Coronary artery (tissue), 2 donors: ENCODE data around the gene SRPK1.

Experiments used
- DNase-seq: peaks from one replicate; pipeline ENCODE4 v3.0.0-alpha.2; 2017; ENCODE audit warnings: low spot score
- H3K27ac ChIP-seq, 2 donors: fragments of 200-600 bp; sonication (generic); one replicate each; pipeline ENCODE4 v1.5.1; 2016 to 2019
- H3K4me3 ChIP-seq: fragments of 200-600 bp; sonication (generic); 2 replicates; pipeline ENCODE4 v1.5.1; 2016; ENCODE audit warnings: mild to moderate bottlenecking, moderate library complexity
- TF ChIP-seq, protein P1 (sequence below): fragments of 200-600 bp; sonication (generic); IDR thresholded peaks from one replicate; pipeline ENCODE4 v1.5.1; 2019; ENCODE audit warnings: antibody characterized with exemption

Gene SRPK1

DNA sequence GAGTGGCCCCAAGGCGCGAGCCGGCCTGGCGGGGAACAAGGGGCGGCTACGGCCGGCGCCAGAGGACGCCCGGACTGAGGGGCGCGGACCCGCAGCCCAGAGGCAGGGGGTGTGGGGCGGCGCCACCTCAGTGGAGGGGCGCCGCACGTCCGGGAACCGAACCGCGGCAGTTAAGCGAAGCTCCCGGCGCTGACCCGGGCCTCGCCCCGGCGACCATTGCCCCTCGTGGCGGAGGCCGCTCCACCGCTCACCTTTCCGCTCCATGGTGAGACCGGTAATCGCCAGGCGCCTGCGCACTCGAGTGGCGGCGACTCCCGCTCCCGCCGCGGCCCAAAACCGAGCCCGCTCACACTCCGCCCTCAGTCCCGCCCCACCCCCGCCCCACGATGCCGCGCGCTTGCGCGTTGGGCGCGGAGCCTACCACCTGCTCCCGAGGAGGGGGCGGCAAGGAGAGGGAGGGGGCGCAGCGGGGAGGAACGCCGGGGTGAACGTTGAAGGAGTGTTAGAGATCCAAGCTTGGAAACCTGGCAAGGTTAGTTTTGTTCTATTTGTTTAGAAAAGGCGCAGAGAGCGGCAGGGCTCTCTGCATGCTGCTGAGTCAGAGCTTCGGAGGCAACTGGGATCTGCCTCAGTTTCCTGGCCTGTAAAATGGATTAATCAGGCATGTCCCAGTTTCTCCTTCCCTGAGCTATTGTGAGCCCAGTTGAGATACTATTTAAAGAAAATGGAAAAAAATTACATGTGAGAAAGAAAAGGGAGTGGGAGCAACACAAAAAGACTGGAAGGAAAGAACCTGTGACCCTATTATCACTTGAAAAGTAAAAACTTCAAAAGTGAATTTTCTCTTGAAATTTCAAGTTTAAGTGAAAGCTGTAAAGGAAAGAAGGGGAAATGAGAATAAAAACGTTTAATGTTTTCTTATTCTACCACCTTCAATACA is at the start of gene SRPK1:
TSS of gene SRPK1 (minus strand) at position 306 of the 940 bp plus-strand sequence. CDS start at position 264, 42 bp downstream.
- peak; percentile 88 for DNase-seq
- Histone ChIP-seq H3K4me3 (peak within 1 kb of the TSS; percentile 97), H3K27ac (peak within 1 kb of the TSS; percentile 65 to 80)
- TF ChIP-seq, protein P1, sequence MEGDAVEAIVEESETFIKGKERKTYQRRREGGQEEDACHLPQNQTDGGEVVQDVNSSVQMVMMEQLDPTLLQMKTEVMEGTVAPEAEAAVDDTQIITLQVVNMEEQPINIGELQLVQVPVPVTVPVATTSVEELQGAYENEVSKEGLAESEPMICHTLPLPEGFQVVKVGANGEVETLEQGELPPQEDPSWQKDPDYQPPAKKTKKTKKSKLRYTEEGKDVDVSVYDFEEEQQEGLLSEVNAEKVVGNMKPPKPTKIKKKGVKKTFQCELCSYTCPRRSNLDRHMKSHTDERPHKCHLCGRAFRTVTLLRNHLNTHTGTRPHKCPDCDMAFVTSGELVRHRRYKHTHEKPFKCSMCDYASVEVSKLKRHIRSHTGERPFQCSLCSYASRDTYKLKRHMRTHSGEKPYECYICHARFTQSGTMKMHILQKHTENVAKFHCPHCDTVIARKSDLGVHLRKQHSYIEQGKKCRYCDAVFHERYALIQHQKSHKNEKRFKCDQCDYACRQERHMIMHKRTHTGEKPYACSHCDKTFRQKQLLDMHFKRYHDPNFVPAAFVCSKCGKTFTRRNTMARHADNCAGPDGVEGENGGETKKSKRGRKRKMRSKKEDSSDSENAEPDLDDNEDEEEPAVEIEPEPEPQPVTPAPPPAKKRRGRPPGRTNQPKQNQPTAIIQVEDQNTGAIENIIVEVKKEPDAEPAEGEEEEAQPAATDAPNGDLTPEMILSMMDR: no peak

DNA sequence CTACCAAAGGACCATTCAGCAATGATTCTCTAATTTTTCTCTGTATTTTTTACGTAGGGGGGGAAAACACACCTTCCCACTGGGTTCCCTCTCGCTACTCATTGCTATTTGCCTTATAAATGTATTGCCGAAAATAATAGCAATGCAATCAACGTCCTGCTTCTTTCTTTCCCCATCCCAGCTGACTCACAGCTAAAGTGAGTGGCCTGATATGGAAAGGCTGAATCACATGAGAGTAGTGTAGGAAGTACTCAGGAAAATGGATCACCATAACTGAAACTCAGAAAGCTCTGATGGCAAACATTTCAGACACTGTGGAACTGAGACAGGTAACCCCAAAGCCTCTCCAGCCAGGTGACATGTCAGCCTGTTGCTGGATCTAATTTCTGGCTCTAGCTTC is 49.3 kb upstream of the SRPK1 start:
- no peak for DNase-seq
- no peak overlapping the region for H3K4me3 ChIP-seq
- TF ChIP-seq, protein P1: no peak
- H3K27ac ChIP-seq: no peak overlapping the region

DNA sequence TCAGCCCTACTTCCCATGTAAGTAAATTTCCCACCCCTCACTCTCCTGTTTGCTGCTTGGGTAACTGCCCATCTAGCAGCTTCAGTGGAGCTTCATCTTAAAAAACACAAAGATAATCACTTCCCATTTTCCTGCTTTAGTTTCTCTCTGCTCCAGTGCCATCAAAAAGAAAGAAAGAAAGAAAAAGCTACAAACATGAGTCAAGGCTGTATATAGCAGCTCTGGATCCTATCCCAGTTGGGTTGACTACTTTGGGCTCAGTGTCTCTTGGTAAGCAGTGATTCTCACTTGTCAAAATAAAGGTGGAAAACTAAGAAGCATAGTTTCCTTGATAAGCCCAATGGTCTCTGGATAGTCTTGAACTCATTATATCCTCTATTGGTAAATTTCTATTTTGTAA is 48.7 kb upstream of the SRPK1 start:
- no peak for DNase-seq
- TF ChIP-seq, protein P1: no peak
- Histone ChIP-seq H3K27ac (no peak overlapping the region), H3K4me3 (no peak overlapping the region)

DNA sequence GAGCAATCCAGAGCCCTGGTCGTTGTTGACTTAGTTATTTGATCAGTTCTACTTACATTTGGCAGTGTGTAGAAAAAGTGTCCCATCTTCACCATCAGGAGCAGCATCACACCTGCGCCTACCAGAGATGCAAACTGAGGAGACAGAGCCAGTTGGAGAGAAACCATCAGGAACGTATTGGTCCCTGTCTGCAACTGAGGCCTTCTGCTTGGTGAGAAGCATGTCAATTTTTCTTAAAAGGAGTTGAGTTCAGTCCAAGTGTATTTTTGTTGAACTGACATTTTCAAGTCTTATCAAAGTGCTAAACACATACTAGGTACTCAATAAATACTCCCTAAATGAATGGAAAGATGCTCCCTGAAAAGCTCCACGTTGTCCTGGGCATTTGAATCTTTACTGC is 47.9 kb upstream of the SRPK1 start:
- no peak overlapping the region for H3K4me3 ChIP-seq
- no peak for DNase-seq
- TF ChIP-seq, protein P1: no peak

DNA sequence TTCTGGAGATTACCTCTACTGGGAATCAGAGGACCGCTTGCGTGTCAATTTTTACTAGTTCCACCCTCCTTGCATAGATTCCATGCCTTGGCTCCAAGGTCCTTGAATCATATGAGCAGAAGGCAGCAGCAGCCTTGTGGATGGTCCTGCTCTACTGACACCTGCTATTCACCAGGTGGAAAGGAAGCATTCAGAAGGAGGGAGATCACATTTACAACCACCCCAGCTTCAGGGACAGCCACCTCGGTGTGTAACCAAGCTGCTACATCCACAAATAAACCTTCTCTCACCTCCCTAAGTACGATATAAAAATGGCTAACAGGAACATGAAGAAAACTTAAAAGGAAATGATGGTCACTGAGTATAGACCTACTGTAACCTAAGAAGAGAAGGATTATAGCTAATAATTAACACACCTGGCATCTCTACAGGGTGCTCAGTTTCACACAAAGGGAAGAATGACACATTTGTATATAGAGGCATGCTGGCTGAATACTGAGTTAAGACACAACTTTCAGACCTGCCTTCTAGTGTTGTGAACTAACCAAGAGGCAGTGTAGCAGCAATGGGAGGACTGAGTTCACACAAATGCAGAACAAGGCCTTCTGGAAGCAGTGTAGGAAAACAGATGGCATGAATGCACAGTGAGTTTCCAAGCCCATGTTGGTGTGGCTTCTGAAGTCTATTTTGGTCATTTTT is 46.3 kb upstream of the SRPK1 start:
- H3K27ac ChIP-seq: no peak overlapping the region
- TF ChIP-seq, protein P1: no peak
- DNase-seq: no peak
- H3K4me3 ChIP-seq: no peak overlapping the region

More for the DNA sequence above, 47.9 kb upstream of the SRPK1 start:
- H3K27ac ChIP-seq: no peak overlapping the region

DNA sequence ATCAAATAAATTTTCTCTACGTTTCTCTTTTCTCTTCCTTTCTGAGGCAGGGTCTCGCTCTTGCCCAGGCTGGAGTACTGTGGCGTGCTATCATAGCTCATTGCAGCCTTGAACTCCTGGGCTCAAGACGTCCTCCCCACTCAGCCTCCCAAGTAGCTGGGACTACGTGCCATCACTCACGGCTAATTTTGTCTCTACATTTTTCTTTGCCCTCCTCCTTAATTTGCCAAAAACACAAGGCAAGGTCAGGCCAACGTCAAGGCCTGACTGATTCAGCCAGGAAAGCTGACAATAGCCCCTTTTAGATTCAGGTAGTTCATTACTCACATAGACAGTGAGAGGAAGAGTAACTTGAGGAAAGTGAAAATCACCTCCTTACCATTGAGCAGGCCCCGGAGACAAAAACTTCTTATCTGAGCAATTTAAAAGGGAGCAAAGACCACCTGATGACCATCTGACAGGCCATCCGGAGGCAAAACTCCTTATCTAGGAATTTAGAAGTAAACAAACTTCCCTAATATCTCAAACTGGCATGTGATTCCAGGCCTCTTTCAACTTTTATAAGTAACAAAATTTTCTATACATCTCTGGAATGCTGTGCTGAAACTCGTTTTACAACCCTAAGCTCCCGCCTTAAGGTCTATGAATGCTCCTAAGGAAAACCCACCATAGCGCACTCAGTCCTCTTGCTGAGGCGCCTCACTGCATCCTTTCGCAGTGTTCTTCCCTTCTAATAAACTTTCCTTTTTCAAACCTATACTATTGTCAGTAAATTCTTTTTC is 42.1 kb upstream of the SRPK1 start:
- Histone ChIP-seq H3K27ac (no peak overlapping the region), H3K4me3 (no peak overlapping the region)
- TF ChIP-seq, protein P1: no peak
- no peak for DNase-seq
